HPDE6-E6E7 (cell line): ENCODE data around the gene PGLYRP2.
"Not testable (repeated sequence)": the region's sequence is repeated elsewhere in the genome, so short reads cannot be mapped to it uniquely, and the experiment has no call there.

Experiments
- DNase-seq: peaks from one replicate; pipeline ENCODE4 v3.0.0; 2011; ENCODE audit warnings: missing footprints; ENCODE audit errors: extremely low spot score

Gene PGLYRP2

DNA sequence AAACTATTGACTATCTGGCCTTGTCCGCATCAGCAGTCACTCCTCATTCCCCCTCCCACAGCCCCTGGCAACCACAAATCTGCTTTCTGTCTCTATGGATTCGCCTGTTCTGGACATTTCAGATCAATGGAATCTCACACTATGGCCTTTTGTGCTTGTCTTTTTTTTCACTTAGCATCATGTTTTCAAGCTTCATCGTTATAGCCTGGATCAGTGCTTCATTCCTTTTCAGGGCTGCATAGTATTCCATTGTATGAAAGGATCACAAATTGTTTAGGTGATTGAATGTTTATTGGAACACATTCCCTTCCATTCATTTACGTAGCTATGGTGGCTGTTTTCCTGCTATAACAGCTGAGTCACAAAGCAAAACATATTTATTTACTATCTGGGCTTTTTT is 7.7 kb upstream of the PGLYRP2 start:
- DNase-seq, result no peak

DNA sequence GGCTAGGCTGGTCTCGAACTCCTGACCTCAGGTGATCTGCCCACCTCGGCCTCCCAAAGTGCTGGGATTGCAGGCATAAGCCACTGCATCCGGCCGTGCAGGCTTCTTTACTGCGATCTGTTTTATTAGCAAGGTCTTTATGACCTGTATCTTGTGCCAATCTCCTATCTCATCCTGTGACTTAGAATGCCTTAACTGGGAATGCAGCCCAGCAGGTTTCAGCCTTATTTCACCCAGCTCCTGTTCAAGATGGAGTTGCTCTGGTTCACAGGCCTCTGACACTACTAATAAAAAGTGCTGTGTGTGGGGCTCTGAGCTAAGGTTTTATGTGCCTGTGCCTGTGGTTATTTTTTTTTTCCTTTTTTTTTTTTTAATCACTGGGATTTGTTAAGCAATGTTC is 6.5 kb upstream of the PGLYRP2 start:
- DNase-seq, result not testable (repeated sequence)

DNA sequence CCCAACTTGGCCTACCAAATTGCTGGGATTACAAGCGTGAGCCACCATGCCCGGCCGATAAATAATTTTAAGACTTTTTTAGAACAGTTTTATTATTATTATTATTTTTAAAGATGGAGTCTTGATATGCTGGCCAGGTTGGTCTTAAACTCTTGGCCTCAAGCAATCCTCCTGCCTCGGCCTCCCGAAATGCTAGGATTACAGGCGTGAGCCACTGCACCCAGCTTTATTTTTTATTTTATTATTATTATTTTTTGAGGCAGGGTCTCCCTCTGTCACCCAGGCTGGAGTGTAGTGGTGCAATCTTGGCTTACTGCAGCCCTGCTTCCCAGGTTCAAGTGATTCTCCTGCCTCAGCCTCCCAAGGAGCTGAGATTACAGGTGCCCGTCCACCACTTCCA is 1.7 kb upstream of the PGLYRP2 start:
- not testable (repeated sequence) for DNase-seq

DNA sequence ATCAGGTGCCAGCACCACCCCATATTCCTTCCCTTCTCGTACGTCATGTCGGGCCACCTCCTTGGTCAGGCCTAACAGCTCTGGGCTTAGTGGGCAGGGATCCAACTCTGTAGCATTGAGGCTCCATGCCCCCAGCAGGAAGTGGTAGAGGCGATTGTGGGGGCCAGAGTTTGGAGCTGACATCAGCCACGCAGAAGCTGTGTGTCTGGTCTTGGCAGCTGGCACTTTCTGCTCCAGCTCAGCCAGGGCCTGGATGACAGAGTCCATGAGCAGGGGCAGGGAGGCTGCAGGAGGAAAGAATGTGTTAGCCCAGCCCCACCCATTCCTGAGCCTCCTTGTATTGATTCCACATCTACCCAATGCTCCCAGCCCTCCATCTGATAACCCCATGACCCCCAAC is 3.0 kb downstream of the PGLYRP2 start:
- no peak for DNase-seq

DNA sequence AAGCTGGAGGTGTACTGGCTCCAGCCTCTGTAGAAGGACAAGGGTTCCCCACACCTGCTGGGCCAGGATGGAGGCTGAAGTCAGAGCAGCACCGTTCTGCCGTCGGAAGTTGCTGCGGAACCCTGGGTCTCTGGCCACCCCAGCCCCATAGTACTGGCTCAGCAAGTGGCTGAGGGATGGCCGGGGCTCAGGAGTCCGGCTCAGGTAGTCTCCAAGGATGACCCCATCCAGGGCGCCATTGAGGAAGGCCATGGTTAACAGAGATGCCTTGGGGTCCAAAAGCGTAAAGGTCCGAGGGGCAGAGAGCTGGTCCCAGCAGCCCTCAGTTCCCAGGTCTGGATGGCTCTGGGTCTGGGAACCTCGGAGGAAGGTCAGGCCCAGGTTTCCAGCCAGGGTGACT is 3.7 kb downstream of the PGLYRP2 start:
- DNase-seq, result no peak

DNA sequence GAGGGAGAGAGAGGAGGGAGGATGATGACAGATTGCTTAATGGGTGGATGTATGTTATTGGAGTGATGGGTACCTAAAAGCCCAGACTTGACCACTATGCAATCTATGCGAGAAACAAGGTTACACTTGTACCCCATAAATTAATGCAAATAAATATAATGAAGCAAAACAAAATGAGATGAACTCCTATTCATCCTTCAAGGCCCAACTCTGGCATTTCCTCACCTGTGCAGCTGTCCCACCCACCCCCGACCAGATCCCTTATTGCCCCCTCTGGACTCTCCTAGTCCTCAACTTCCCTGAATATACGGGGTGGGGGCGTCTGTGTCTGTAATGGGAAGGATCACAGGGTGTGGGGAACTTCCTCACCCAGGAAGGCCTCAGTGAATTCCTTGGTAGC is 4.1 kb downstream of the PGLYRP2 start:
- no peak for DNase-seq

DNA sequence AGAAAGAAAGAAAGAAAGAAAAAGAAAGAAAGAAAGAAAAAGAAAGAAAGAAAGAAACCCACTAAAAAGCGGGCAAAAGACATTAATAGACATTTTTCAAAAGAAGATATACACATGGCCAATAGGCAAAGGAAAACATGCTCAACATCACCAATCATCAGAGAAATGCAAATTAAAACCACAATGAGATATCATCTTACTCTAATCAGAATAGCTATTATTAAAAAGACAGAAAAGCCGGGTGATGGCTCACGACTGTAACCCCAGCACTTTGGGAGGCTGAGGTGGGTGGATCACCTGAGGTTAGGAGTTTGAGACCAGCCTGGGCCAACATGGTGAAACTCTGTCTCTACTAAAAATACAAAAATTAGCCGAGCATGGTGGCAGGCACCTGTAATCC is 5.5 kb downstream of the PGLYRP2 start:
- DNase-seq, result not testable (repeated sequence)

DNA sequence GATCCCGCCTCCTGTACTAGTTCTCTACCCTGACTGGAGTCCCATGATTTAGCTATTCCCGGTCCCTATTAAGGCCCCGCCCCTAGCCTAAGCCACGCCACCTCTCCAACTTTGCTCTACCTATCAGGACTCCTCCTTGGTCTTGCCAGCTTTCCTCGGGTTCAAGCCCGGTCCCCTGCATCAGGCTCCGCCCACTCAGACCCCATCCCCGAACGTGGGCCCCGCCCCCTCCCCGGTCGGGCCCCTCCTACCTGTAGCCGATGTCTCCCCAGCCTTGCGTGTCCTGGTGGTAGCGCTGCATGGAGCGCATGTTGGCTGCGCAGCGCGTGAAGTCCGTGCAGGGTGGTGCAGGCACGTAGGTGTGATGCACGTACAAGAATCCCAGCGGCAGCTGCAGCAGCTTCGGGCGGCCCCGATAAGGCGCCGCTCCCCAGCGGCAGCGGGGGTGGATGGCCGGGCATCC is 7.6 kb downstream of the PGLYRP2 start:
- no peak for DNase-seq

DNA sequence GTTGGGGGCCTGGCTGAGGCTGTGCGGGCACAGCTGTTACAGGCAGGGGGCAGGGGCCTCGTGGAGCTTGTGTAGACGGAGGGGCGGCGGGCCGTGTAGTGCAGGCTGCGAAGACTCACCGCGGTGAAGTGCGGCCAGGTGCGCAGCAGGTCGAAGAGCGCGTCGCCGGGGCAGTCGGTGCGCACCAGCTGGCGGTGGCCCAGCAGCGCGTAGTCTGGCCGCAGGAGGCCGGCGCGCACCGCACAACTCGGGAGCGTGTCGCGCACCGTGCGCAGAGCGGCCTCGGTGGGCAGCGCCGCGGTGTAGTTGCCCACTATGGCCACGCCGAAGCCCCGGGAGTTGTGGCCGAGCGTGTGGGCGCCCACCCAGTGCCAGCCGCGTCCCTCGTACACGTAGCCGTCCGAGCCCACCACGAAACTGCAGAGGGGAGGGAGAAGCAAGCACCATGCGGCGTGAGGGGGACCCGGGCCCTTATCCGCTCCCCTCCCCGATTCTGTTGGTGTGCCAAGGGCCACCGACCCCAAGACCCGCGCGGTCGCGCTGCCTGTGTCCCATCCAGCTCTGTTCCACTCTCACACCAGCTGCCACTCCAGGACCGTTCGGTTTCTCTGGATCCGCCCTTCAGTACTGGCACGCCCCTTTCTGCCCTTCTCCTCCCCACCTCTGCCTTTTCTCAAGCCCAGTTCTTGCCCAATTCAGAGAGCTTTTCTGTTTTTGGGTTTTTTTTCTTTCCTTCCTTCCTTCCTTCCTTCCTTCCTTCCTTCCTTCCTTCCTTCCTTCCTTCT is 9.6 kb downstream of the PGLYRP2 start:
- no peak for DNase-seq

DNA sequence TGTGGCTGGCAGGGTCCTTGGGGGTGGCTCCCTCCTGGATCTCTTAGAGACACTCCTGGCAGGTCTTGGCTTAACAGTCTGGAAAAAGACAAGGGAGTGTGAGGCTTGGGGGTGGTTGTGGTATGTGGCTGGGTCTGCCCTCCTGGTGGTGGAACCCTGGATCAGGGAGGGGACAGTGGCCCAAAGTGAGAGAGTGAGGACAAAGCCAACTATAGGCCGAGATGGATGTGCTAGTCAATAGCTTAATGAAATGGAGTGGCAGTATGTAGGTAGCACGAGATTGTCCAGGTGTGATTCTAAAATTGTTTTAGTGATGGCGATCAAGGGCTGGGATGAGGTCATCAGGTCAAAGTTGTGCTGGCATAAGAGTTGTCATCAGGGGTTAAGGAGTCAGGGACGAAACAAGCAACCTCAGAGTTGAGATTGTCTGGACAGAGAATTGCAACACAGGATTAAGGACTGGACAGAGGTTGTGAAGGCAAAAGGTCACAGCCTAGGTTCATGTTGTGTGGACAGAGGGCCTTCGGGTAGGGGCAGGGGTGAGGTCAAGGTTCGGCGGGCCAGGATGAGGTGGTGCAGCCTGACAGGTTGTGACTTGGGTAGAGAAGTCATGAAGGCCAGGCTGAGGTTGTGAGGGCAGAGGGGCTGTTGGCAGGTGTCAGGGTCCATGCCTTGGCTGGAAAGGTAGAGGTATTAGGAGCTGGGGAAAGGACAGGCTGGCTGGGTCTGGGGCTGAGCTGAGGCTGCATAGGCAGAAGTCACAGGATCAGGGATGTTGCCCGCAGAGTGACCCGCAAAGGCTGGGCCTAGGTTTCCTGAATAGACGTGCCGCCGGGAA is 10.4 kb downstream of the PGLYRP2 start:
- DNase-seq, result no peak

DNA sequence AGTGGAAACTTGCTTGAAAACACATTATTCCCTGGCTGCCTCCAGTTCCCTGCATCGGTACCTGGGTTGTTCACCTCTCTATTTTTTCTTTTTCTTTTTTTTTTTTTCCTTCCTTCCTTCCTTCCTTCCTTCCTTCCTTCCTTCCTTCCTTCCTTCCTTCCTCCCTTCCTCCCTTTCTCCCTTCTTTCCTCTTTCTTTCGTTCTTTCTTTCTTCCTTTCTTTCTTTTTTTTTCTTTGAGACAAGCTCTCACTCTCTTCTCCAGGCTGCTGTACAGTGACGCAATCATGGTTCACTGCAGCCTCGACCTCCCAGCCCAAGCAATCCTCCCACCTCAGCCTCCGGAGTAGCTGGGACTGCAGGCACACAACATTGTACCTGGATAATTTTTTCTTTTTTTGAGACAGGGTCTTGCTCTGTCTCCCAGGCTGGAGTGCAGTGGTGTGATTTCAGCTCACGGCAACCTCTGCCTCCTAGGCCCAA is 11.5 kb downstream of the PGLYRP2 start:
- no peak for DNase-seq

DNA sequence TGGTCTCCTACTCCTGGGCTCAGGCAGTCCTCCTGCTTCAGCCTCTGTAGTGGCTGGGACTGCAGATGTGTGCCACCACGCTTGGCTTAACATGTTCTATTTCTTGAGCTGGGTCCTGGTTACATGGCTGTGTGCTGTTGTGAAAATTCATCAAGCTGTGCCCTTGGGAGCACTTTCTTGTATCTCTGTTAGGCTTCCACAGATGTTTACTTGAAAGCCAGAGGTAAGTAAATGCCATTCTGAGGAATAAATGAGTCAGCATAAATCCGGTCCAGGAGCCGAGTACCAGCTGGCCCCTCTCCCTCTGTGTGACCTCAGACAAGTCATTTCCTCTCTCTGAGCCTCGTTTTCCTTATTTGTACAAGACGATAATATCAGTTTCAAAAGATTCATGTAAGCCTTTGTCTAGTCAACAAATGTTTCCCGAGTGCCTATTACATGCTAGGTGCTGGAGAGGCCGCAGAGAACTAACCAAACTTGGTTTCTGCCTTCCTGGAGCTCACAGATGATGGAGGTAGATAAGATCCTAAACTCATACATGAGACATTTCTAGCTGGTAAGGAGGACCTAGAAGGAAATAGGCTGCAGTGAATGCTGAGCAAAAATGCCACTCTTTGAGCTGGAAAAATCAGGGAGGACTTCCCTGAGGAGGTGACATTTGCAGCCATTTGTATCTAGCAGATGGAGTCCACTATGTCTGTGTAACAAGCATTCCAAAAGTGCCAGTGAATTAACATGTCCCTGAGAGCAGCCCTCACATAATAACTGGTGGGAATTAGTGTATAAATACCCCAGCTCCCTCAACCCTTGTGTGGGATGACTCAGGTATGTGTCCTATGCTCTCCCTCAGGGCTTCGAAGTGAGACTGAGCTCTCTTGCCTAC is 12.2 kb downstream of the PGLYRP2 start:
- no peak for DNase-seq

DNA sequence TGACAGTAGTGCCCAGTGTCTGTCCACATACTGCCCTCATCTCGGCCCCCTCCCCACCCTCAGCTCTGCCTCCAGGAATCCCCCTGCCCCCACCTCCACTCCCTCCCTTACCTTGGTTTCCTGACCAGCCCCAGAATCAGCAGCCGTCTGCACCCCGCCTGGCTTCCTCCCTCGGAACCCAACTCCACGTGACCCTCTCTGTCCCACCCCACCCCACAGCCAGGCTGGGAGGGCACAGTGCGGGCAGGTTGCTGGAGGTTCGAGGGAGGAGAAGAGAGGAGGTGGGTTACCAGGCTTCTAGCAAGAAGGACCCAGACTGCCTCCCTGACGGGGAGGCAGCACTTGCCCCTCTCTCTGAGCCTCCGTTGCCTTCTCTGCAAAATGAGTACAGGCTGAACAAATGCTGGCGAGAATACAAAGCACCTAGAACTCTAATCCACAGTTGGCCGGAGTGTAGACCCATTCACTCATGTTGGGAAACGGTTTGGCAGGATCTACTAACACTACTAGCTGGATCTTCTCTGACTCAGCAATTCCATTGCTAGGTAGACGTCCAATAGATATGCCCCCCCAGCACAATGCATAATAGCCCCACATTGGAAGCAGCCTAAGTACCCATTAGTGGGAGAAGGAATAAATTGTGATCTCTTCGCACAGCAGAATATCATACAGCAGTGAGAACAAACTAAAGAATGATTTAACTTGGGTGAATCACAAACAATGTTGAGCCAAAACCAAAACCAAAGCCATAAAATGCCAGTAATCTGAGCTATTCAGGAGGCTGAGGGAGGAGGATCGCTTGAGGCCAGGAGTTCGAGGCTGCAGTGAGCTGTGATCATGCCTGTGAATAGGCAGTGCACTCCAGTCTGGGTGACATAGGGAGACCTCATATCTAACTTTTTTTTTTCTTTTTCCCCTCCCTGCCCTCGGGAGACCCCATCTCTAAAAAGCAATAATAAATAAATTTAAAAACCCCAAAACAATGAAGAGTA is 14.6 kb downstream of the PGLYRP2 start, which contains the start of gene RASAL3:
Gene RASAL3, minus strand, starts transcription at position 151 of the 992 bp plus-strand sequence. CDS start 186 bp downstream, outside the sequence.
- DNase-seq, result no peak

DNA sequence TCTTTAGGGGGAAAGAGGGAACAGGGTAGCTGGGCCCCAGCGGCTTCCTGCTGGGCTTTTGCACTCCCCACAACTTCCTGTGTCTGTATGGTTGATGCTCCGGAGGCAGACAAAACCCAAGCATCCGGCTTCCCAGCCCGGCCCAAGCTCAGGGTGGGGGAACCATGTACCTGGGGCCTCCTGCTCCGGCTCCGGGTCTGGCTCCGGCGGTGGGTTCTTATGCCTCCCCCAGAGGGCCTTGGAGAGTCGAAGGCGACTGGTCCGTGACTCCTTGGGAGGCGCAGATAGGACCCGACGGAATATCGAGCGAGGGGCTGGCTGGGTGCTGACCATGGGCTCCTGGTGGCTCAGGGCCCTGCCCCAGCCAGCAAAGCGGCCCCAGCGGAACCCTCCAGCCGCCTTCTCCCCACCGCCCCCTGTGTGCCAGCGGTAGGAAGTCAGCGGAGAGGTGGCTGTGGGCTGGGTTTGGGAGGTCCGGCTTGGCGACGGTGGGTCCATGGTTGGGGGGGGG is 15.4 kb downstream of the PGLYRP2 start:
- DNase-seq, result no peak

DNA sequence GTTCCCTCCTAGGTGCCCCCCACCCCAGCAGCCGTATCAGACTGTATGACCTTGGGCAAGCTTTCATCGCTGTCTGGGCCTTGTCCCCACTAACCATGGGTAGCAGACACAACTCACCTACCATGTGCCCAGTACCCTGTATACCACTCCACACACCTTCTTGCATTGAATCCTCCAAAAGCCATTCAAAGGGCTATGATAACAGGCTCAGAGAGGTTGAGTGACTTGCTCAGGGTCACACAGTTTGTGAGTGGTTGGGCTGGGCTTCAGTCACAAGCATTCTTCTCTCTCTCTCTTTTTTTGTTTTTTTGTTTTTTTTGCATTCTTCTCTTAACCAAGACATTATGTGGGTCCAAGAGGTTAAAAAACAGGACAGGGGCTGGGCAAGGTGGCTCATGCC is 17.6 kb downstream of the PGLYRP2 start:
- DNase-seq, result no peak

DNA sequence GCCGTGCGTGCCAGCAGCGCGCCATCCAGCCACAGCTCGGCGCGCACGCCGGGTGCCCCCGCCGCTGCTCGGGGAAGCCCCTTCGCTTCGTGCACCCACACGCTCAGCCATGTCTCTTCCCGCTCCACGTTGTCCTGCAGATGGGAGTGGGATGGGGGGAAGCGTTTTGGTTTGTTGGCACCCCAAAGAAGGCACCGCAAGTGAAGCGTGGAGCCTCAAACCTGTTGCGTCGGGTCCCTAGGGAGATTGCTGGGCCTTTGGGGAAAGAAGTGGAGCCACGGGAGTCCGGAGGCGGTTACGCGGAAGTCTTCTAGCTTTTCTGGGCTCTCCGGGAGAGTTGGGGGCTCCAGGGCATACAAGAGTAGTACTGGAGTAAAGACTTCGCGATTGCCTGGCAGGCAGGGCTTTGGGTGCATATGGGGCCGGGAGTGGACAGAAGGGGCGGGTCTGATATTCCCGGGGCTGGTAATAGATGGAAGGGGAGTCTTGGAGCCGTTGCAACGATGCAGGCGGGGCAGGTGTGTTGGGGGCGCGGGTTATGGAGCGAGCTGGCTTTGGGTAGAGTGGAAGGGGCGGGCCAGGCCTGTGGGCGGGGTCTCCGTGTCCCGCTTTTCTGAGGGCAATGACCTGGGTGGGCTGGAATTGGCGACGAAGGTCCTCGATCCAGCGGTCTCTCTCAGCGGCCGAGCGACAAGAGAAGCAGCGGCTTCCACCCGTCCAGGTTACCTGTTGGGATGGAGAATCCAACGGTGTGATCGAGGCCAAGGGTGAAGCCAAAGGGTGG is 21.4 kb downstream of the PGLYRP2 start:
- DNase-seq, result no peak

DNA sequence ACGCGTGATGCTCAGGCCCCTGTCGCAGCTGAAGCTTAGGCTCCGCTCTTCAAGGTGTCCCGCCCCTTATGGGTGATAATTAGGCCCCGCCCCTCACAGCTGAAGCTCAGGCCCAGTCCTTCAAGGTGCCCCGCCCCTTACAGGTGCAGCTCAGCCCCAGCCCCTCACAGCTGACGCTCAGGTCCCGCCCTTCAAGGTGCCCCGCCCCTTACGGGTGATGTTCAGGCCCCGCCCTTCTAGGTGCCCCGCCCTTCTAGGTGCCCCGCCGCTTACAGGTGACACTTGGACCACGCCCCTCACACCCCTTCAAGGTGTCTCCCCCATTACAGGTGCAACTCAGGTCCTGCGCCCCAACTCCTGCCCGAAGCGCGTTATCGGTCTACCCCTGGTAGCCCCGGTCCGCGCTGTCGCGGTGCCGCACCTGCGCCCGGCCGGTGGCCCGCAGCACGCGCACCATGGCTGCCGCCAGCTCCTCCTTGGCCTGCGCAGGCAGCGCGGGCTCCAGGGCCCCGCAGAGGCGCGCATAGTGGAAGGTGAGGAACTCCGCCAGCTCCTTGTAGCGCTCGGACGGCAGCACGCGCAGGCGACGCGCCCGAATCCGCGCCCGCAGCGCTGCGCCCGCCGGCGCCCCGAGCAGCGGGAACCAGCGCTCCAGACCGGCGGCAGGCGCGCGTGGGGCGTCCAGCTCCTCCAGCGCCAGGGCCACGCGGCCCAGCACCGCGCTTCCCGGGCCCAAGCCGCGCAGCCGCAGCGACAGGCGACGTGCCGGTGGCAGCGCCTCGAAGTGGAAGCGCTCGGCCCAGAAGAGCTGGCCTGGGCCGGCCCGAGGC is 22.2 kb downstream of the PGLYRP2 start:
- DNase-seq, result no peak

DNA sequence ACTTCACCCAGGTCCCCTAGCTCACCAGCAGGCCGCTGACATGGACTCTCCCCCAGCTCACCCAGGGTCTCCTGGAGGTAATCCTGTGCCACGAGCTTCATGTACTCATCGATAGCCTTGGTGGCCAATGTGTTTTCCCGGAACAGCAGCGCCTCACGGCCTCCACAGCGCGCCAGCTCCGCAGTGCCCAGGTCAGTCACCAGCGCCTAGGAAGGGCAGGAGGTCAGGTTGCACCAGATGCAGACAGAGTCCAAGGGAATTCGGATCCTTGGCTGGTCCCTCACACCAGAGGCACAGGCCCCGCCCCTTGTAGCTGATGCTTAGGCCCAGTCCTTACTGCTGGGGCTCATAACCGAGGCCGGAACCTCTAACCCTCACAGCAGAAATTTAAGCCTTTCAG is 22.9 kb downstream of the PGLYRP2 start:
- DNase-seq, result no peak

DNA sequence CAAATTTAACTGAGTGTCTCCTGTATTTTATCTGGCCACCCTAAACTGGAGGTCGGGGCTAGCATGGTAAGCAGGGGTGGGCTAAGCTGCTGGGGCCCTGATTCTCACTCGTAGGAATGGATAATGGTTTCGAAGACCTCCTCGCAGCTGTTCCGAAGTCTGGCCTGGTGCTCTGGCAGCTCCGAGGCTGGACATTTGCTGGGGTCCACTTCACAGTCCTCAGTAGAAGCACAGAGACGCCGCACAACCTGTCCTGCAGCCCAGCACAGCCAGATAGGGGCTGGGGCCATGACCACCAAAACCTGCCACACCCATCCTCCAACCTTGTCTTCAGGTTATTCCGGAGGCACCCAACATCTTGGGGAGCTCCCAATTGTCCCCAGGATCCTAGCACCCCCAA is 23.3 kb downstream of the PGLYRP2 start:
- DNase-seq, result no peak
